Effector CD4-positive, alpha-beta T cell (primary cell): ENCODE results near the gene PEA15.
A peak's percentile ranks its signal among the peaks of the same experiment; 100 is the strongest.

Experiments used
- DNase-seq: peaks from one replicate; pipeline ENCODE4 v3.0.0-alpha.2; 2020

Gene PEA15

DNA sequence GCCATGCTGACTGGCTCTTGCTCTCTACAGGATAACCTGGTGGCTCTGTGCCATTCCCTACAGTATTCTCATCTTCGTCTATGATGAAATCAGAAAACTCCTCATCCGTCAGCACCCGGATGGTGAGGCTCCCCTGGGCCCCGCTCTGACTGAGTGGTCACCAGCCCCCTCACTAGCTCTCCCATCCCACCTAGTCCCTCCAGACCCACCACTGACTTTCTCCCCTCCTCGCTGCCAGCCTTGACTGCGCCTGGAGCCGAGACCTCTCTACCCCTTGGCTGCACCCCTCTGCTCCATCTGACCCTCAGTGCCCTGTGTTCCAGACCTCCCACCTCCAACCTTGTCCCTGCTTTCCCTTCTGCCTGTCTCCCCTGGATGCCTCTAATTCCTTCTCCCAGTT, 18.9 kb upstream of the PEA15 start:
- no peak for DNase-seq

DNA sequence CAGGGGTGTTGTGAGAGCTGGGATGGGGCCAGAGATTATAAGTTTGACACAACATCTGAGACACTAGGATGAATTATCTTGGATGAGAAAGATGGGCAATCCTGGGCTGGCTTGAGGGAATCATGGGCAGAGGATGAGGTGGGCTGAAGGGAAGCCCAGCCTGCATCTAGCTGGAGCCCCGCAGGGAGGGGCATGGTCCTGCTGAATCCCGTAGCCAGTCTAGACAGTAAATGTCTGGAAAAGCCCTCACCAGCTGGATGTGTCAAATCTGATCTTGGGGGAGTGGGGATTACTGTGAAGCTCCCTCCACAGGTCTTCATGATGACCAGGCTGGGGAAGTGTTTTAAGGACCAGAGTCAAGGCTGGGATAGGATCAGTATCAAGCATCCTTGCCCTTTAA, 18.5 kb upstream of the PEA15 start:
- no peak for DNase-seq

DNA sequence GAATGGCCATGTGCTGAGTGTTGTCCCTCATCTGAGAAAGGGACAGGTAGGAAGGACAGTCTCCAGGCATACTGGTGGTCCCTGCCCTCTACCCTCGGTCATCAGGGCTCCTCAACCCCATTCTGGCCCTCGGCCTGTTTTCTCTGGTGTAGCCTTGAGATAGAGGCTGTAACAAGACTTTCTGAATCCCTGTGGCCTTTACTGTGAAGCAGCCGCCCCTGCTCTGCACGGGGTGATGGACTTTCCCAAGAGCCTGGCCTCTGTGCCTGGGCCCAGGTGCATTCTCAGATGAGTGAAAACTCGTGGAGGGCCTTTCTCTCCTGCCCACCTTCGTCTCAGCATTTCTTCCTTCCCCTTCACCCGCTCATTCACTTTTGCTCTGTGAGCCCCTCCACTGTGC, 17.8 kb upstream of the PEA15 start:
- no peak for DNase-seq

DNA sequence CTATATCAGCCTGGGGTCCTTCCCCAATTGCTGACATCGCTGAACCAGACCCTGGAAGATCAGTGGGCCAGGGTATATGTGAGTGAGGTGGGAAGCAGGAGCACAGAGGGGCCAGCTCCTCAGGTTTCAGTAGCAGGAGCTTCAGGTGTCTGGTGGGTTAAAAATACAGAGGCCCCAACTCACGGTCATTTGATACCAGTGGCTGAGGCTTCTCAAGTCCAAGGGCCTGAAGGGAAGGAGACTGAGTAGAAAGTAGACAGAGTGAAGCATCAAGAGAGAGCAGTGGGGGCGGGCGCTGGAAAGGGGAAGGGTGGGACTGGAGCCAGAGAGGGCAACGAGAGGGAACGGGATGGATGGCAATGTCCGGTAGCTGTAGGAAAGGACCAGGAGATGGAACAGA, 16.8 kb upstream of the PEA15 start:
- no peak for DNase-seq

- DNase-seq, result no peak
These were observed 15.2 kb upstream of the PEA15 start, which contains the start of gene CASQ1 for GRCh38 chr1:160189649-160190625. TSS of gene CASQ1 (plus strand) at chr1:160190575. CDS start at chr1:160190752, 177 bp downstream.

- DNase-seq, result no peak
These were observed 13.4 kb upstream of the PEA15 start for GRCh38 chr1:160191756-160192155.

- DNase-seq, result no peak
These were observed 12.9 kb upstream of the PEA15 start for GRCh38 chr1:160192234-160192633.

DNA sequence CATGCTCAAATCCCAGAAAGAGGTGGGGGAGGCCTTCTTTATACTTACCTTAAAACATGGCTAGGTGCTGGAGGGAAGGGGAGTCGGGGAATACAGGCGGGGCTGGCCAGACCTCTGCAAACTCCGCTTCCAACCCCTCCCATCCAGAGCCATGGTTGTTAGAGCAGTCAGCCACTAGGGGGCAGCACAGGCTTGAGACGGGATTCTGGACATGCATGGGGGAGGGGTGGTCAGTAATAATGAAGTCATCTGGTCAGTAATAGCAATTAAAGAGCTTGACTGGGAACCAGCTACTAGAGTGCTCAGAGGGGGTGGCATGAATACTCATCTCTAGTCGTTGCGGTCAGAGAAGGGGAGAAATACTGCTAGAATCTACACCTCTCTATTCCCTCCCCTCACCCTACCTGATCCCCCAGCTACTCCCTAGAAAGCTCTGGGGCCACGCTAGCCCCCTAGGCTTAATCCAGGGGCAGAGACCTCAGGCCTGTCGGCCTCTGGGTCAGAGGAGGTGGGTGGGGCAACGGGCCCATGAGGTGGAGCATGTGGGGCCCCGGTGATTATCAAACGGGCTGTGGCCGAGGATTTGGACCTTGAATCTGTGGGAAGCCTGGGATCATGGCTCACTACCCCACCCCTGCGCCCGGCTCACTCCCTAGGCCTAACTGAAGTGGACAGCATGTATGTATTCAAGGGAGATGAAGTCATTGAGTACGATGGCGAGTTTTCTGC, 11.9 kb upstream of the PEA15 start:
- peak; percentile 82 for DNase-seq

GRCh38 chr1:160193832-160194736, 11.1 kb upstream of the PEA15 start:
- no peak for DNase-seq

DNA sequence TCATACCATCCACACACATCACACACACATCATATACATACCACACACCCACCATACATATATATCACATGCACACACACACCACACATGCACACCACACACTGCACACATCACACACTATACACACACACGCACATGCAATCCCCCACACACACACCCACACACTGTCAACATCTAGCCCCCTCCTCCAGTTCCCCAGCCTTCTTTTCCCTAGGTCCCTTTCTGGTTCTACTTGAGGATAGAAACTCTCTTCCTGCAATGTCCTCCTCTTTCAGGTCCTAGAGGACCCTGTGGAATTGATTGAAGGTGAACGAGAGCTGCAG, 10.5 kb upstream of the PEA15 start:
- no peak for DNase-seq

DNA sequence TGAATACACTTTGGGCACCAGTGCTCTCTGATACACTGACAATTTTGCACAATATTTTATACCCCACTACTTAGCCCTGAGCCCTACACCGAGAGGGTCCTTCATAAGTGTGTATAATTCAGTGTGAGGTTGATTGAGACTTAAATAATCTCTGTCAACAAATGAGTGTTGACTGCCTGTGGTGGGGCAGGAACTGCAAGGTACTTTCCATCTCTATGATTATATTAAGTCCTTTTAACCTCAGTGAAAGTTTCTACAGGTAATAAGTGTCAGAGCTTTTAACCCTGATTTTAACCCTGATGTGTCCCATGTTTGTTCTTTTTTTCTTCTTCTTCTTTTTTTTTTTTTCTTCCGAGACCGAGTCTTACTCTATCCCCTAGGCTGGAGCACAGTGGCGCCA, 9.0 kb upstream of the PEA15 start:
- no peak for DNase-seq

DNA sequence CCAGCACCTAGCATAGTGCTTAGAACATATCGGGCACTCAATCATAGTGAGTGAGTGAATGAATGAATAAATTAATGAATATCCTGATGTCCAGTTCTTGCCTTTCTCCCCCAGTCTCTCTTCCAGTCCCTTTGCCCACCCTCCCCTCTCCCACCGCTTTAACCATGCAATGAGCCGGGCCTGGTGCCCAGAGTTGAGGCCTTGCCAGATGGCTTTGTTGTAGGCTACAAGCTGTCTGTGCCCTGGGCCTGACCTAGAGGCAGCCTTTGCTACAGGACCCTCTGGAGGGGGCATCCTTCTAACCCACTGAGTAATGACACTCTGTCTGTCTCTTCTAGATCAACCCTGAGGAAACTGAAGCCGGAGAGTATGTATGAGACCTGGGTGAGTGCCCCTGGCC, 8.0 kb upstream of the PEA15 start:
- DNase-seq, result no peak

- no peak for DNase-seq
These were observed 4.4 kb upstream of the PEA15 start for GRCh38 chr1:160200786-160201185.

DNA sequence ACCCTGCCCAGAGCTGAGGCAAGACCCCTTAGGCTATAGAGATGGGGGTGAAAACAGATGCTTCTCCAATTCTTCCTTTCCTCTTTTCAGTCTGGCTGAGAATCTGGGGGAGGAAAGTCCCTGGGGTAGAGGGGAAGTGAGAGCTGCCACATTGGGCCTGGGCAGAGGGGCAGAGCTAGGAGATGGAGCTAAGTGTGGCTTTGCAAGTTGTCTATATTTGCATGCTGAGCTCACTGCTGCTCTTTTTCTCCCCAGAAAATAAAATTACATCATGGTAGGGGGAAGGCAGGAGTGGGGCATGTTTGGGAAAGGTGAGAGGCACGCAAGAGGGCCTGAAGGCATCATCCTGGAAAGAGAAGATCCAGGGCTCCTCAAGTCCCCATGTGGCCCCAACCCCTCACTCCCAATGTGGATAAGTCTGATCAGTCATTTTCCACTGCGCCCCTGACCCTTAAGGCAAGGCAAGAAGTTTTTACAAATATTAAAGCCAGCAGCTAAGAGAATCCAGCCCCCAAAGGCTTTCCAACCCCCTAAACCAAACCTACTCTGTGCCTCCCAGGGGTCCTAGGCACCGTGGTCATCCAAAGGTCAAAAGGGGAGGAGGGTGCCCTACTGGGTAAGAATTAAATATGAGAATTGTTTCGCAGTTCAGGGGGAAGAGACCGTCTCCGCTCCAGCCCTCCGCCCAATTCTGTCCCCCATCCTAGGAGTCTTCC, 500 bp upstream of the PEA15 start:
- no peak for DNase-seq

- peak; percentile 41 for DNase-seq
These were observed 829 bp downstream of the PEA15 start for GRCh38 chr1:160206036-160206389.

DNA sequence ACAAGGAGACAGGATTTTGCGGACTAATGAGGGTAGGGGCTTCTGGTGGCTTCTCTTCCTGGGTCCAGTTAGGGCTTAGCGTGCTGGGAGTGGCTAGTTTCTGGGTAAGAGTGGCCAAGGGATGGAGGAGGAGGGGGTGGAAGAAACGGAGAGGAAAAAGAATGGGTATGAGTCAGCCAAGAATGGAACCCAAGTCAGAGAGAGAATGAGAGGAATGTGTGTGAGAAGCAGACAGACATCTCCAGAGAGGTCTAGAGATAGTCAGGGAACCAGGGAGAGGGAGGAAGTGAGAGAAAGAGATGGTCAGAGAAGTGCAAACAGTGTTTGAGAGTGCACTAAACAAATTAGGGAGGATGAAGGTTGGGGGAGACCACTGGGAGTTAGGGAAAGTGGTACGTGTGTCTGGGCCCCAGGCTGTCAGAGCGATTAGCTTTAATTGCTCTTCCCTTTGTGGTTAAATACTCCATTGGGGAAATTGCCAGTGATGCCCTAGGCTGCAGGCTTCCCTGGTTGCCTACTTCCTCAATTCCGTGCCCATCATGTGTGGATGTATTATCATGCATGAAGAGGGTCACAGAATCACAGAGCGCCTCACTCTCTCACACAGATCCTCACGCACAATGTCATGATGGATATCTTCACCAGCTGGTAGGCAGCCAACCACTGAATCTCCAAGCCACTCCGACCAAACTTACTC, 1.4 kb downstream of the PEA15 start:
- no peak for DNase-seq

GRCh38 chr1:160207118-160207650, 2.0 kb downstream of the PEA15 start:
- no peak for DNase-seq

- DNase-seq, result no peak
These were observed 2.8 kb downstream of the PEA15 start for GRCh38 chr1:160207771-160208556.

- DNase-seq, result no peak
These were observed 3.6 kb downstream of the PEA15 start for GRCh38 chr1:160208557-160209320.
